ENCODE data around the gene SUMO3.
"Not testable (repeated sequence)": the region's sequence is repeated elsewhere in the genome, so short reads cannot be mapped to it uniquely, and the experiment has no call there.

Gene SUMO3

DNA sequence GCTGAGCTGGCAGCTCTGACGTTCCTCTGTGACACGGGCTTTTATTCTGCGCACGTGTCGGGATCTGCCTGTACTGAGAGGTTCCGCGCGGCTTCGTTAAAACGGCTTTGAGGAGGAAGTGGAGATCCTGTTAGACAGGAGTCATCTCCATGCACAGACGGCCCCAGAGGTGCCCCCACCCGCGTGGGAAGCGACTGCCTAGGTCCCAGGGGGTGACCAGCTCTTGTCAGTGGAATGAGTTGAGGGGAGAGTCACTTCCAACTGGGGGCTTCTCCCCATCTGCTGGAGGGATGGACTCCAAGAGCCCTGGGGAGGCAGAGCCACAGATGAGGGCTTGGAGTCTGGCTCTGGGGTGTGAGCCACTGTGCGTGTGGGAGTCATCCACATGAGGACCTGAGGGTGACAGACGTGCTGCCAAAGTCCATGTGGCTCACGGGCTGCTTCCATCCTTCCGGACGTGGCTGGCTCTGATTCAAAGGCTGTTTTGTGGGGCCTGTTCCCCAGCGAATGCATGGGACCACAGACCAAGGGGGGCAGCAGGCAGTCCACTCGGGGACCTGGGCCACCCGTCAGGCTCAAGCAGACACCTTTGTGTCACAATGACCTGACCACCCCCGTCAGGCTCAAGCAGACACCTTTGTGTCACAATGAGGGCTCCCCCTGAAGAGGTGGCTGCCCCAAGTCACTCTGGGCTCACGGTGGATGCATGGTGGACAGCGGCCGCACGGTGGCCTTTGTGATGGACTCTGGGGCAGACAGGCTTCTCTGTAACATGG lies 28.8 kb upstream of the SUMO3 start:
- DNase-seq = no peak

DNA sequence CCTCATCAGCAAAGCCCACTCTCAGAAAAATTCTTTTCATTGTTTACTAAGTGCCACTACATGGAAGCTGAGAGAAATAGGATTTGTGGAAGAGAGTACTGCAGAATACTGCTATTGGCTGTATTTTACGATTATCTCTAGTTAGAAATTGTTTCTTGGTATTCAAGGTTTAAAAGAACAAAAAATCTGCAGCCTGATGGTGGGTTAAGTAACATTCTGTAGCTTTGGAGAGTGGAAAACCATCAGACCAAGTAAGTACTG lies 28.3 kb upstream of the SUMO3 start:
- DNase-seq = no peak

DNA sequence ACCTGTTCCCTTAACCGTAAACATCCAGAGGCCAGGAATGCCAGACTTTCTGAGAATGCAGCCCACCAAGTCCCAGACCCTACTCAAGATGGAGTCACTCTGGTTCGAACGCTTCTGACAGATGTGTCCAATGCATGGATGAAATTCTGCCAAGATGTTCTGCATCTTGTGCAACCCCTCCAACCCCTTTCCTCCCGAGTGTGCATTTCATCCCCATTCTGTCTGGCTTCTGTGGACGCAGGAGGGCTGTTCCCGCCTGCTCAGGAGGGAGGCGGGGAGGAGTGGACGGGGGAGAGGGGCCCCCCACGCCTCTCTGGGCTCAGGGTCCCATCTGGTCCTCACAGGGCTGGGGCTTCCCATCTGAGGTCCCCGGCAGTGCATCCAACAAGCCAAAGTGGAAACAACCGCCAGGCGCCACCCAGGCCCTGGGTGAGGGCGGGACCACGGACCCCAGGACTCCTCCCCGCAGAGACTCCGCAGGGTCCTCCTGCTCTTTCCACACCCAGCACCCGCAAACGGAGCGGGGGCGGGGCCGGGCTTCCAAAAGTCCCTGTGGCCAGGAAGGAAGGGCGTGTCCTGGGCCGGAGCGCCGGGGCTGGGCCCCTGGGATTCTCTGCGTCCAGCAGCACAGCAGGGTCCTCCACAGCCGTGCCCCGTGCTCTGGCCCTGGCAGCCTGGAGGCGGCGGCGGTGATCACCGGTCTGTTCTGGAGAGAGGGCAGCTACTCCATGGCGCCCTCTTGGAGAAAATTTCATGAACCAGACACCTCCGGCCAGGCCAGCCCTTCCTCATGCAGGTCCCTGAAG lies 27.8 kb upstream of the SUMO3 start:
- DNase-seq = peak; percentile 53

DNA sequence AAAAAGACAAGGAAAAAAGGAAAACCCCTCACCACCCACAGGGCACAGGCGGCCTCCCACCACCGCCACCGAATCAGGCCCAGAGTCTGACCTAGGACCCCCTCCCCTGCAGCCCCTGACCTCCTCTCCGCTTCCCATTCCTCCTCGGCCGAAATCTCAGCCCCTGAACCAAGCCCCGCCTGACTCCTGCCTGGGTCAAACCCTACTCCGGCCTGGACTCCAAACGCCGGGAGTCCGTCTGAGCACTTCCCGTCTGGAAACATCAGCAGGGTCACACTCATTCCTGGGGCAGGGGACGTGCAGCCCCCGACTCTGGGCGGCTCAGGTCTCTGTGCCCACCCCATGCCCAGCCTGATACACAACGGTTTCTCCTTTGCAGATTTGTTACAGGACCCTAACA lies 26.4 kb upstream of the SUMO3 start:
- DNase-seq = no peak

GRCh38 chr21:44842721-44843445 lies 25.0 kb upstream of the SUMO3 start:
- DNase-seq = no peak

DNA sequence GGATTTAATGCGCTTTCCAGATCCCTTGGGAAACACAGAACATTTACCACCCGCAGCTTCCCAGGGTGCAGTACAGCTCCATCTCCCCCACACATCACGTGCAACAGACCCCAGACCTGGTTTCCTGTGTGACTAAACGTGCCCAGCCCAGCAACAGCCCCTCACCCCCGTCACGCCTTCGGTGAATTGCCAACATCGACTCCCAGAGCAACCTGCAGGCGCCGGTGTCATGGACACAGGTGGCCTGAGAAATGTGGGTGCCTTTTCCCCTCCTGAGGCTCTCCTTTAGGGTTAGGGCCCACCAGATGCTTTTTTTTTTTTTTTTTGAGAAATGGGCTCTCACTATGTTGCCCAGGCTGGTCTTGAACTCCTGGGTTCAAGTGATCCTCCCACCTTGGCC lies 24.2 kb upstream of the SUMO3 start:
- no peak for DNase-seq

GRCh38 chr21:44840771-44841170 lies 22.9 kb upstream of the SUMO3 start:
- no peak for DNase-seq

DNA sequence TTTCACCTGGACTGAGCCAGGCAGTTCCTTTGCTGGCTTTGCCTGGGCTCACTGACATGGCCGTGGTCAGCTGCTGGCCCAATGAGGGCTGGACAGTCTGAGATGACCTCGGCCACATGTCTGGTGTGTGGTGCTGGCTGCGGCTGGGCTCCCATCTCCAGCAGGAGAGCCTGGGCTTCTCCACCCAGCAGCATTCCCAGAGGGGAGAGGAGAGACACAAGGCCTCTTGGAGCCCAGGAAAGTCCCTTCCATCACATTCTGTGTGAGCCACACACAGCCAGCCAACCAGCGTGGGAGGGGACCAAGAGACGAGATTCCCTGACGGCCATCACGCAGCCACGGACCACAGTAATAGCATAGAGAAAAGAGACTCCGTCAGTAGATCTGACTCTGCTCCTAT lies 21.1 kb upstream of the SUMO3 start:
- no peak for DNase-seq

GRCh38 chr21:44838039-44838895 lies 20.4 kb upstream of the SUMO3 start:
- DNase-seq = no peak

GRCh38 chr21:44837537-44837936 lies 19.7 kb upstream of the SUMO3 start:
- DNase-seq = no peak

GRCh38 chr21:44836666-44837471 lies 19.0 kb upstream of the SUMO3 start:
- DNase-seq = peak; percentile 32

- no peak for DNase-seq
Observed at GRCh38 chr21:44836349-44836665, 18.4 kb upstream of the SUMO3 start.

- no peak for DNase-seq
Observed at GRCh38 chr21:44835647-44835973, 17.7 kb upstream of the SUMO3 start.

GRCh38 chr21:44834951-44835646 lies 17.2 kb upstream of the SUMO3 start:
- no peak for DNase-seq

GRCh38 chr21:44834231-44834950 lies 16.5 kb upstream of the SUMO3 start:
- no peak for DNase-seq

DNA sequence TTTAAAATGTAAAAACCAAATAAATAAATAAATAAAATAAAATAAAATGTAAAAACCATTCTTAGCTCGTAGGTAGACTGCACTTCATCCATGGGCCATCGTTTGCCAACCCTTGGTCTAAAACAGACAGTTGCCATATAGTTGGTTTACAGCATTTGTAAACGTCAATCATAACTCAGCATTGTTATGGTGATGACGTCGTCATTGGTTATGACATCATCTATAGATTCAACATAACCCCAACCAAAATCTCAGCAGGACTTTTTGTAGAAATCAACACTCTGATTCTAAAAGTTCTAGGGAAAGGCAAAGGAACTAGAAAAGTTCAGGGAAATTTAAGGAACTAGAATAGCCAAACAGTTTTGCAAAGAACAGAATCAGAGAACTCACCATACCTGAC lies 15.8 kb upstream of the SUMO3 start:
- no peak for DNase-seq

DNA sequence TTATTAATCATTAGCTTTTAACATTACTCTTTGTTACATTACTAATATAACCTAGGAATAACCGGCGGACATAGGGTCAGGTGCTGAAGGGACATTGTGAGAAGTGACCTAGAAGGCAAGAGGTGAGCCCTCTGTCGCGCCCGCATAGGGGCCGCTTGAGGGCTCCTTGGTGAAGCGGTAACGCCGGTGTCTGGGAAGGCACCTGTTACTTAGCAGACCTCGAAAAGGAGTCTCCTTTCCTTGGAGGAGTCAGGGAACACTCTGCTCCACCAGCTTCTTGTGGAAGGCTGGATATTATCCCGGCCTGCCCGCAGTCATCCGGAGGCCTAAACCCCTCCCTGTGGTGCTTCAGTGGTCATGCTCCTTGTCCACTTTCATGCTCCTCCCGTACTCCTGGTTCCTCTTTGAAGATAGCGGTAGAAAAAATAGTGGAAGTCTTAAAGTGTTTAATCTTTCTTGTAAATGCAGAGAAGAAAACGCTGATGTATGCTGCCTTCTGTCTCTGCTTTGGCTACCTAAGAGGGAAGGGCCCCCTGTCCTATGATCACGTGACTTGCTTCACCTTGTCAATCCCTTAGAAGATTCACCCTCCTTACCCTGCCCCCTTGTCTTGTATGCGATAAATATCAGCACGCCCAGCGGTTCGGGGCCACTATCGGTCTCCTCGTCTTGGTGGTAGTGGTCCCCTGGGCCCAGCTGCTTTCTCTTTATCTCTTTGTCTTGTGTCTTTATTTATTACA lies 14.8 kb upstream of the SUMO3 start:
- DNase-seq = not testable (repeated sequence)

GRCh38 chr21:44831227-44831860 lies 13.5 kb upstream of the SUMO3 start:
- DNase-seq = no peak

GRCh38 chr21:44829507-44830092 lies 11.7 kb upstream of the SUMO3 start:
- no peak for DNase-seq

Measured in HCEC 1CT (cell line).